Adrenal gland (tissue), 12 donors: ENCODE results near the gene HIPK2. TPM values are rescaled to one million over a fixed set of nuclear protein-coding genes. Genes with fewer than 3 reads are reported as not detected.

Experiments used
- DNase-seq, 7 donors: peaks; one replicate each; pipeline ENCODE4 v3.0.0-alpha.2; 2019 to 2020
- H3K27ac ChIP-seq, 5 donors: fragments of 200-600 bp; sonication (generic) in 4 of 5; 1 replicate in 3 of 5; 2 replicates in 2 of 5; pipeline versions ENCODE4 v1.5.1 to v1.8.0; 2016 to 2020; ENCODE audit warnings: mild to moderate bottlenecking in 1 of 5
- H3K27me3 ChIP-seq: fragments of 200-600 bp; 2 replicates; pipeline ENCODE4 v1.8.0; 2021
- H3K36me3 ChIP-seq, 2 donors: fragments of 200-600 bp; replicated peaks in 1 of 2; 1 replicate in 1 of 2; 2 replicates in 1 of 2; pipeline versions ENCODE4 v1.5.1 to v1.8.0; 2018 to 2022
- H3K4me1 ChIP-seq, 2 donors: fragments of 200-600 bp; replicated peaks in 1 of 2; 1 replicate in 1 of 2; 2 replicates in 1 of 2; pipeline versions ENCODE4 v1.5.1 to v1.8.0; 2018 to 2021
- H3K4me3 ChIP-seq, 4 donors: fragments of 200-600 bp; sonication (generic) in 3 of 4; one replicate each; pipeline ENCODE4 v1.5.1; 2016 to 2018
- H3K9me3 ChIP-seq, 3 donors: fragments of 200-600 bp; sonication (generic) in 1 of 3; replicated peaks in 1 of 3; 1 replicate in 2 of 3; 2 replicates in 1 of 3; pipeline versions ENCODE4 v1.5.1 to v1.8.0; 2016 to 2021
- POLR2A ChIP-seq, 2 donors: fragments of 450-650 bp; IDR thresholded peaks; one replicate each; pipeline ENCODE4 v1.6.1; 2017; ENCODE audit warnings: antibody characterized with exemption in 2 of 2, mild to moderate bottlenecking in 2 of 2, moderate library complexity in 1 of 2
- WGBS, 4 donors: extraction: QIAGEN DNeasy Blood & Tissue Kit in 2 of 4; methylation state at CpG; one replicate each; pipeline versions ENCODE4 v1.1.5 to v1.1.7; 2013 to 2017; 5-methylcytosine and 5-hydroxymethylcytosine counted together
- intact Hi-C, 2 donors: fragments of 100-400 bp; cut with DNase I; formaldehyde crosslinking; loops; one replicate each; pipeline versions ENCODE4 v1.14.1 to v1.15.0; 2022 to 2023
- polyA plus RNA-seq, 3 donors: library from polyadenylated mRNA; stranded (reverse); fragments of 200-250 nt in 2 of 3; fragments of 350-450 nt in 1 of 3; fragmentation: Illumina TruSeq in 1 of 3; extraction: RNeasy Lipid Tissue Mini Kit (QIAGEN cat#74804) in 1 of 3; gene quantifications; one replicate each; pipeline ENCODE4 v1.2.3, GENCODE V29; 2013 to 2014
- total RNA-seq, 9 donors: library from RNA; depleted of rRNA in 4 of 9; stranded (reverse); fragments of >200 nt in 4 of 9; fragments of 120-200 nt in 1 of 9; fragmentation: NEBNext Ultra II Directional in 1 of 9; extraction: Animal tissue kit (Norgen Biotek cat#: 25700) in 1 of 9; gene quantifications; one replicate each; pipeline versions ENCODE4 v1.1.0 to v1.2.4, GENCODE V29; 2013 to 2023
- TF ChIP-seq, protein P1 (sequence below), 6 experiments: fragments of 450-650 bp in 4 of 6; fragments of 200-600 bp in 2 of 6; sonication (generic) in 1 of 6; IDR thresholded peaks; 1 replicate in 5 of 6; 2 replicates in 1 of 6; pipeline versions ENCODE4 v1.5.1 to v1.8.0; 2016 to 2021; ENCODE audit warnings: antibody characterized with exemption in 6 of 6, mild to moderate bottlenecking in 2 of 6, moderate library complexity in 1 of 6
- donor health status: healthy with polysubstance abuse.
- donor health status: Bipolar disorder and iron deficiency.
- donor health status: DM: yes; HTN: yes; CAD: no.
- donor health status: DM: no; HTN: no; CAD: no.
- donor health status: DM: no; HTN: no; CAD: no.
- donor health status: DM: yes; HTN: yes; CAD: no.

Gene HIPK2
- total and polyA plus RNA-seq, 12 donors: 4.7 to 82.4 (median 49.8) TPM

- no peak overlapping the region for H3K4me3 ChIP-seq
- H3K27ac ChIP-seq: peak overlapping the region in 1 of 5 donors; percentile 46
- intact Hi-C loops: loop anchor here in 1 of 2 donors (10.0 kb wide), 1 partner anchor 123 kb away; the partner anchor contains the start of gene HIPK2
- H3K9me3 ChIP-seq: no peaks in the 10 kb centered on the region
- H3K4me1 ChIP-seq: peaks cover 0 to 27% of the 10 kb centered on the region in 2 donors
- DNase-seq: peak in 4 of 7 donors; percentile 31 to 50 (median 44)
- H3K36me3 ChIP-seq: no peaks in the 10 kb centered on the region
- no peak for TF ChIP-seq POLR2A (IDR thresholded peaks at IDR 0.05)
- TF ChIP-seq, protein P1, sequence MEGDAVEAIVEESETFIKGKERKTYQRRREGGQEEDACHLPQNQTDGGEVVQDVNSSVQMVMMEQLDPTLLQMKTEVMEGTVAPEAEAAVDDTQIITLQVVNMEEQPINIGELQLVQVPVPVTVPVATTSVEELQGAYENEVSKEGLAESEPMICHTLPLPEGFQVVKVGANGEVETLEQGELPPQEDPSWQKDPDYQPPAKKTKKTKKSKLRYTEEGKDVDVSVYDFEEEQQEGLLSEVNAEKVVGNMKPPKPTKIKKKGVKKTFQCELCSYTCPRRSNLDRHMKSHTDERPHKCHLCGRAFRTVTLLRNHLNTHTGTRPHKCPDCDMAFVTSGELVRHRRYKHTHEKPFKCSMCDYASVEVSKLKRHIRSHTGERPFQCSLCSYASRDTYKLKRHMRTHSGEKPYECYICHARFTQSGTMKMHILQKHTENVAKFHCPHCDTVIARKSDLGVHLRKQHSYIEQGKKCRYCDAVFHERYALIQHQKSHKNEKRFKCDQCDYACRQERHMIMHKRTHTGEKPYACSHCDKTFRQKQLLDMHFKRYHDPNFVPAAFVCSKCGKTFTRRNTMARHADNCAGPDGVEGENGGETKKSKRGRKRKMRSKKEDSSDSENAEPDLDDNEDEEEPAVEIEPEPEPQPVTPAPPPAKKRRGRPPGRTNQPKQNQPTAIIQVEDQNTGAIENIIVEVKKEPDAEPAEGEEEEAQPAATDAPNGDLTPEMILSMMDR (IDR thresholded peaks at IDR 0.05): no peak
- no peaks in the 10 kb centered on the region for H3K27me3 ChIP-seq
- 61 to 69% (median 66%) methylated on average over 6 of the region's 6 CpGs for WGBS, 4 donors
These were observed 126.5 kb downstream of the HIPK2 start for GRCh38 chr7:139651308-139651707.

GRCh38 chr7:139650429-139651100 is 127.2 kb downstream of the HIPK2 start:
- intact Hi-C loops: loop anchor here in 1 of 2 donors (10.0 kb wide), 1 partner anchor 124 kb away; the partner anchor contains the start of gene HIPK2
- H3K27ac ChIP-seq: peak overlapping the region in 2 of 5 donors; percentile 1 to 46
- no peaks in the 10 kb centered on the region for H3K36me3 ChIP-seq
- no peak for DNase-seq
- H3K9me3 ChIP-seq: no peaks in the 10 kb centered on the region
- no peak overlapping the region for H3K4me3 ChIP-seq
- H3K27me3 ChIP-seq: no peaks in the 10 kb centered on the region
- TF ChIP-seq POLR2A (IDR thresholded peaks at IDR 0.05): no peak
- peaks cover 0 to 34% of the 10 kb centered on the region in 2 donors for H3K4me1 ChIP-seq
- WGBS, 4 donors: 85 to 91% (median 90%) methylated on average over 11 to 12 of the region's 12 CpGs

- 45 to 72% (median 66%) methylated on average over 14 of the region's 14 CpGs for WGBS, 4 donors
- no peaks in the 10 kb centered on the region for H3K27me3 ChIP-seq
These were observed 128.8 kb downstream of the HIPK2 start for GRCh38 chr7:139648941-139649425.

GRCh38 chr7:139648391-139648861 is 129.4 kb downstream of the HIPK2 start:
- Histone ChIP-seq H3K4me1 (peaks cover 0 to 34% of the 10 kb centered on the region in 2 donors), H3K4me3 (no peak overlapping the region)
- WGBS, 4 donors: 68 to 74% (median 71%) methylated on average over 20 of the region's 20 CpGs

More at GRCh38 chr7:139648941-139649425, 128.8 kb downstream of the HIPK2 start:
- Histone ChIP-seq H3K36me3 (no peaks in the 10 kb centered on the region), H3K4me3 (no peak overlapping the region), H3K27ac (peak overlapping the region in 2 of 5 donors; percentile 44 to 80), H3K4me1 (peaks cover 0 to 34% of the 10 kb centered on the region in 2 donors), H3K9me3 (no peaks in the 10 kb centered on the region)
- TF ChIP-seq POLR2A (IDR thresholded peaks at IDR 0.05): no peak
- TF ChIP-seq, protein P1 (IDR thresholded peaks at IDR 0.05): no peak
- peak in 4 of 7 donors; percentile 29 to 72 (median 40) for DNase-seq
- intact Hi-C loops: loop anchor here in 1 of 2 donors (5.0 kb wide), 1 partner anchor 348 kb away; no protein-coding TSS in a partner anchor

More at GRCh38 chr7:139648391-139648861, 129.4 kb downstream of the HIPK2 start:
- intact Hi-C loops: loop anchor here in 1 of 2 donors (5.0 kb wide), 1 partner anchor 349 kb away; no protein-coding TSS in a partner anchor
- H3K27ac ChIP-seq: peak overlapping the region in 3 of 5 donors; percentile 26 to 80 (median 30)
- TF ChIP-seq POLR2A (IDR thresholded peaks at IDR 0.05): no peak
- TF ChIP-seq, protein P1 (IDR thresholded peaks at IDR 0.05): no peak
- no peaks in the 10 kb centered on the region for H3K27me3 ChIP-seq
- no peaks in the 10 kb centered on the region for H3K9me3 ChIP-seq
- DNase-seq: no peak
- no peaks in the 10 kb centered on the region for H3K36me3 ChIP-seq
